Keratinocyte (primary cell): ENCODE data around the gene MS4A6A.

Source experiments
- CTCF ChIP-seq, 3 experiments: IDR thresholded peaks in 1 of 3; conservative IDR thresholded peaks in 1 of 3; optimal IDR thresholded peaks in 1 of 3; 2 replicates in 2 of 3; 3 replicates in 1 of 3; pipeline versions ENCODE3 to v1.5.1; 2011; ENCODE audit warnings: low read length in 3 of 3, mild to moderate bottlenecking in 3 of 3, moderate library complexity in 2 of 3, control low read depth in 1 of 3, inconsistent platforms in 1 of 3; ENCODE audit not compliant: insufficient read depth in 2 of 3; ENCODE audit errors: extremely low read depth in 1 of 3
- EZH2 ChIP-seq: IDR thresholded peaks from one replicate; pipeline ENCODE4 v1.6.1; 2012; ENCODE audit warnings: inconsistent platforms, mild to moderate bottlenecking, low read length, moderate library complexity

DNA sequence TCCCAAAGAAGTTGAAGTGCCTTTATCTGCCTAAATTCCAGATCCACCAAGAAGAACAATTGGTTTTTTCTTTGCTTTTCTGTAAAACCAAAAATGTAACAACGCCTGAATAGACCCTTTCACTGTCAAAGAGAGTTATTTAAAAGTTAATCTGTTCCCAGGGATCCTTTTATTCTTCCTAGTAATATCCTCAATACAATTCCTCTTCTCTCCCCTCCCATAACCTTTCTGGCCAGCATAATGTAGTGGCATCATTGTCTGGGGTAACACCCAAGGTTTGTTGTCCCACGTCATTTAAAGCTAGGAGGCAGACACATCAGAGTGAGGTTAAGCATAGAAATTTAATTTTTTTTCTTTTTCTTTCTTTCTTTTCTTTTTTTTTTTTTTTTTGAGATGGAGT is 54.5 kb downstream of the MS4A6A start:
- TF ChIP-seq CTCF (optimal IDR thresholded peaks at IDR 0.05 in 1 of 3, IDR thresholded peaks at IDR 0.05 in 1 of 3, conservative IDR thresholded peaks at IDR 0.05 in 1 of 3; ENCODE audit: extremely low read depth in 1 of 3, insufficient read depth in 2 of 3, low read length in 3 of 3) (no peak), EZH2 (no peak)
